DMS53 treated with DMSO at 0.1 percent for 48 hours (cell line): Measurements from ENCODE around the gene DCAF12.

ENCODE experiments used
- DNase-seq: peaks from one replicate; lab custom pipeline; 2025; ENCODE audit not compliant: unreplicated experiment; lab: John Stamatoyannopoulos, UW

DCAF12 gene

GRCh38 chr9:34125681-34126206, 754 bp downstream of the DCAF12 start:
- DNase-seq = no peak

GRCh38 chr9:34124926-34125325, 1.6 kb downstream of the DCAF12 start:
- no peak for DNase-seq

- no peak for DNase-seq
These were observed 2.4 kb downstream of the DCAF12 start for GRCh38 chr9:34124099-34124498.

GRCh38 chr9:34123682-34124081, 2.8 kb downstream of the DCAF12 start:
- DNase-seq = no peak

GRCh38 chr9:34121996-34122395, 4.5 kb downstream of the DCAF12 start:
- DNase-seq = no peak

- no peak for DNase-seq
These were observed 6.8 kb downstream of the DCAF12 start for GRCh38 chr9:34119713-34120112.

GRCh38 chr9:34114436-34114835, 12.1 kb downstream of the DCAF12 start:
- no peak for DNase-seq

- no peak for DNase-seq
These were observed 20.4 kb downstream of the DCAF12 start for GRCh38 chr9:34106110-34106509.

GRCh38 chr9:34102796-34103195, 23.7 kb downstream of the DCAF12 start:
- DNase-seq = no peak

- no peak for DNase-seq
These were observed 28.2 kb downstream of the DCAF12 start for GRCh38 chr9:34098307-34098706.

- DNase-seq = no peak
These were observed 28.6 kb downstream of the DCAF12 start for GRCh38 chr9:34097865-34098264.

GRCh38 chr9:34096751-34097150, 29.7 kb downstream of the DCAF12 start:
- DNase-seq = no peak

- DNase-seq = no peak
These were observed 32.9 kb downstream of the DCAF12 start for GRCh38 chr9:34093578-34093977.

- no peak for DNase-seq
These were observed 37.2 kb downstream of the DCAF12 start for GRCh38 chr9:34089311-34089710.

GRCh38 chr9:34087370-34087769, 39.1 kb downstream of the DCAF12 start:
- no peak for DNase-seq

GRCh38 chr9:34086864-34087263, 39.6 kb downstream of the DCAF12 start:
- no peak for DNase-seq

GRCh38 chr9:34085581-34086500, 40.7 kb downstream of the DCAF12 start:
- no peak for DNase-seq

GRCh38 chr9:34084562-34084961, 41.9 kb downstream of the DCAF12 start:
- DNase-seq = no peak

- DNase-seq = peak; percentile 65
These were observed 47.3 kb downstream of the DCAF12 start for GRCh38 chr9:34079181-34079580.

GRCh38 chr9:34072868-34073590, 53.5 kb downstream of the DCAF12 start:
- DNase-seq = peak; percentile 89

- DNase-seq = peak; percentile 45
These were observed 54.1 kb downstream of the DCAF12 start for GRCh38 chr9:34072410-34072809.
